Thoracic aorta (tissue), 2 donors: ENCODE results near the gene HSD17B10. TPM values are rescaled to one million over a fixed set of nuclear protein-coding genes. Genes with fewer than 3 reads are reported as not detected.

Experiments used
- ATAC-seq: fragments of 150-250 bp; one replicate; pipeline ENCODE4 v1.8.0; 2017; ENCODE audit warnings: low read depth; ENCODE audit not compliant: insufficient number of reproducible peaks, low FRiP score
- DNase-seq: peaks from one replicate; pipeline ENCODE4 v3.0.0-alpha.2; 2020; ENCODE audit warnings: low spot score
- H3K27ac ChIP-seq, 2 donors: fragments of 200-600 bp; sonication (generic); 1 replicate in 1 of 2; 2 replicates in 1 of 2; pipeline ENCODE4 v1.5.1; 2016; ENCODE audit warnings: mild to moderate bottlenecking in 2 of 2, moderate library complexity in 2 of 2
- H3K27me3 ChIP-seq: fragments of 200-600 bp; sonication (generic); replicated peaks from 2 replicates; pipeline ENCODE4 v1.6.0; 2016; ENCODE audit warnings: mild to moderate bottlenecking; ENCODE audit not compliant: insufficient read depth
- H3K36me3 ChIP-seq: fragments of 200-600 bp; sonication (generic); one replicate; pipeline ENCODE4 v1.5.1; 2016
- H3K4me1 ChIP-seq, 2 donors: fragments of 200-600 bp; sonication (generic); 1 replicate in 1 of 2; 2 replicates in 1 of 2; pipeline versions ENCODE4 v1.5.1 to v1.6.0; 2016; ENCODE audit warnings: low read depth in 2 of 2, mild to moderate bottlenecking in 1 of 2; ENCODE audit not compliant: control insufficient read depth in 1 of 2
- H3K4me3 ChIP-seq: fragments of 200-600 bp; sonication (generic); 2 replicates; pipeline ENCODE4 v1.5.1; 2016; ENCODE audit warnings: mild to moderate bottlenecking
- H3K9me3 ChIP-seq: fragments of 200-600 bp; sonication (generic); 2 replicates; pipeline ENCODE4 v1.5.1; 2016
- CTCF ChIP-seq: fragments of 200-600 bp; sonication (generic); IDR thresholded peaks from one replicate; pipeline ENCODE4 v1.5.1; 2019; ENCODE audit warnings: antibody characterized with exemption
- total RNA-seq, 2 donors: library from RNA; depleted of rRNA; stranded (reverse); fragments of >200 nt; gene quantifications; one replicate each; pipeline versions ENCODE4 v1.1.0 to v1.2.3, GENCODE V29; 2016

Gene HSD17B10
- total RNA-seq, 2 donors from 2014 or later: 79.7 to 82.6 TPM

GRCh38 chrX:53438174-53438831 lies 4.1 kb upstream of the HSD17B10 start:
- Histone ChIP-seq H3K4me3 (no peak overlapping the region), H3K27ac (no peak overlapping the region), H3K27me3 (no peaks in the 10 kb centered on the region), H3K36me3 (no peaks in the 10 kb centered on the region), H3K9me3 (no peaks in the 10 kb centered on the region), H3K4me1 (peaks cover 2 to 13% of the 10 kb centered on the region in 2 donors)
- ATAC-seq (no peak), DNase-seq (no peak)
- no peak for TF ChIP-seq CTCF

- ATAC-seq: no peak
- Histone ChIP-seq H3K4me1 (peaks cover 2 to 13% of the 10 kb centered on the region in 2 donors), H3K9me3 (no peaks in the 10 kb centered on the region), H3K36me3 (no peaks in the 10 kb centered on the region), H3K27ac (no peak overlapping the region), H3K27me3 (no peaks in the 10 kb centered on the region), H3K4me3 (no peak overlapping the region)
- DNase-seq: no peak
- TF ChIP-seq CTCF: no peak
Observed at GRCh38 chrX:53437206-53437605, 3.0 kb upstream of the HSD17B10 start.

GRCh38 chrX:53435997-53436396 lies 1.8 kb upstream of the HSD17B10 start:
- Histone ChIP-seq H3K4me3 (no peak overlapping the region), H3K36me3 (no peaks in the 10 kb centered on the region), H3K9me3 (no peaks in the 10 kb centered on the region), H3K27ac (no peak overlapping the region), H3K4me1 (peaks cover under 1 to 9% of the 10 kb centered on the region in 2 donors), H3K27me3 (no peaks in the 10 kb centered on the region)
- TF ChIP-seq CTCF: peak; percentile 71
- no peak for DNase-seq
- no peak for ATAC-seq

- no peak for TF ChIP-seq CTCF
- H3K36me3 ChIP-seq: no peaks in the 10 kb centered on the region
- no peaks in the 10 kb centered on the region for H3K27me3 ChIP-seq
- H3K27ac ChIP-seq: no peak overlapping the region
- DNase-seq: no peak
- no peak overlapping the region for H3K4me3 ChIP-seq
- no peak for ATAC-seq
- H3K9me3 ChIP-seq: no peaks in the 10 kb centered on the region
- peaks cover 0 to 4% of the 10 kb centered on the region in 2 donors for H3K4me1 ChIP-seq
Observed at GRCh38 chrX:53430231-53430630, 3.9 kb downstream of the HSD17B10 start.

- H3K27me3 ChIP-seq: no peaks in the 10 kb centered on the region
- no peaks in the 10 kb centered on the region for H3K9me3 ChIP-seq
- peaks cover 0 to 3% of the 10 kb centered on the region in 2 donors for H3K4me1 ChIP-seq
- H3K36me3 ChIP-seq: no peaks in the 10 kb centered on the region
- DNase-seq (no peak), ATAC-seq (no peak)
- H3K27ac ChIP-seq: no peak overlapping the region
- H3K4me3 ChIP-seq: no peak overlapping the region
- TF ChIP-seq CTCF: no peak
Observed at GRCh38 chrX:53429755-53430154, 4.4 kb downstream of the HSD17B10 start.
